HG03378 (cell line): Measurements from ENCODE around the gene RBM3.
"Not testable (repeated sequence)": the region's sequence is repeated elsewhere in the genome, so short reads cannot be mapped to it uniquely, and the experiment has no call there.

Experiments
- ATAC-seq: cut with Tn5 transposase; IDR thresholded peaks from one replicate; pipeline ENCODE4 v1.9.1; 2021; ENCODE audit warnings: mild to moderate bottlenecking, moderate library complexity; ENCODE audit not compliant: unreplicated experiment

The RBM3 gene

GRCh38 chrX:48574270-48575266, at the start of gene RBM3:
Gene RBM3, plus strand, starts transcription at chrX:48574484. Its CDS starts 697 bp downstream, at chrX:48575181.
- peak; percentile 63 for ATAC-seq

GRCh38 chrX:48525853-48526252, 48.4 kb upstream of the RBM3 start:
- not testable (repeated sequence) for ATAC-seq

GRCh38 chrX:48530736-48531135, 43.5 kb upstream of the RBM3 start:
- ATAC-seq: no peak

- no peak for ATAC-seq
Observed at GRCh38 chrX:48531358-48531959, 42.8 kb upstream of the RBM3 start.

- no peak for ATAC-seq
Observed at GRCh38 chrX:48532161-48532560, 42.1 kb upstream of the RBM3 start.

- ATAC-seq: no peak
Observed at GRCh38 chrX:48533165-48533564, 41.1 kb upstream of the RBM3 start.

GRCh38 chrX:48538641-48539344, 35.5 kb upstream of the RBM3 start:
- ATAC-seq: no peak

- peak; percentile 69 for ATAC-seq
Observed at GRCh38 chrX:48539345-48540027, 34.8 kb upstream of the RBM3 start, which contains the start of gene TBC1D25. Gene TBC1D25, plus strand, starts transcription at chrX:48539714. Its CDS starts 84 bp downstream, at chrX:48539798.

GRCh38 chrX:48540028-48540375, 34.3 kb upstream of the RBM3 start:
- ATAC-seq: peak; percentile 12

GRCh38 chrX:48540480-48540879, 33.8 kb upstream of the RBM3 start:
- no peak for ATAC-seq

GRCh38 chrX:48541140-48541814, 33.0 kb upstream of the RBM3 start:
- no peak for ATAC-seq

GRCh38 chrX:48548871-48549270, 25.4 kb upstream of the RBM3 start:
- no peak for ATAC-seq

- not testable (repeated sequence) for ATAC-seq
Observed at GRCh38 chrX:48555731-48556325, 18.5 kb upstream of the RBM3 start.

GRCh38 chrX:48558271-48558670, 16.0 kb upstream of the RBM3 start:
- ATAC-seq: no peak

- no peak for ATAC-seq
Observed at GRCh38 chrX:48559636-48560035, 14.6 kb upstream of the RBM3 start.

GRCh38 chrX:48560056-48560455, 14.2 kb upstream of the RBM3 start:
- no peak for ATAC-seq

- no peak for ATAC-seq
Observed at GRCh38 chrX:48560681-48561080, 13.6 kb upstream of the RBM3 start.

- peak; percentile 48 for ATAC-seq
Observed at GRCh38 chrX:48569958-48570357, 4.3 kb upstream of the RBM3 start.

- ATAC-seq: peak; percentile 8
Observed at GRCh38 chrX:48573690-48574269, 504 bp upstream of the RBM3 start.
